Stimulated activated naive CD4-positive, alpha-beta T cell (primary cell): ENCODE measurements around the gene KXD1.
"Not testable (repeated sequence)": the region's sequence is repeated elsewhere in the genome, so short reads cannot be mapped to it uniquely, and the experiment has no call there.

ENCODE experiments used
- DNase-seq, 6 experiments: peaks; one replicate each; lab custom pipeline; 2025; lab: John Stamatoyannopoulos, UW

The KXD1 gene, protein sequence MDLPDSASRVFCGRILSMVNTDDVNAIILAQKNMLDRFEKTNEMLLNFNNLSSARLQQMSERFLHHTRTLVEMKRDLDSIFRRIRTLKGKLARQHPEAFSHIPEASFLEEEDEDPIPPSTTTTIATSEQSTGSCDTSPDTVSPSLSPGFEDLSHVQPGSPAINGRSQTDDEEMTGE

DNA sequence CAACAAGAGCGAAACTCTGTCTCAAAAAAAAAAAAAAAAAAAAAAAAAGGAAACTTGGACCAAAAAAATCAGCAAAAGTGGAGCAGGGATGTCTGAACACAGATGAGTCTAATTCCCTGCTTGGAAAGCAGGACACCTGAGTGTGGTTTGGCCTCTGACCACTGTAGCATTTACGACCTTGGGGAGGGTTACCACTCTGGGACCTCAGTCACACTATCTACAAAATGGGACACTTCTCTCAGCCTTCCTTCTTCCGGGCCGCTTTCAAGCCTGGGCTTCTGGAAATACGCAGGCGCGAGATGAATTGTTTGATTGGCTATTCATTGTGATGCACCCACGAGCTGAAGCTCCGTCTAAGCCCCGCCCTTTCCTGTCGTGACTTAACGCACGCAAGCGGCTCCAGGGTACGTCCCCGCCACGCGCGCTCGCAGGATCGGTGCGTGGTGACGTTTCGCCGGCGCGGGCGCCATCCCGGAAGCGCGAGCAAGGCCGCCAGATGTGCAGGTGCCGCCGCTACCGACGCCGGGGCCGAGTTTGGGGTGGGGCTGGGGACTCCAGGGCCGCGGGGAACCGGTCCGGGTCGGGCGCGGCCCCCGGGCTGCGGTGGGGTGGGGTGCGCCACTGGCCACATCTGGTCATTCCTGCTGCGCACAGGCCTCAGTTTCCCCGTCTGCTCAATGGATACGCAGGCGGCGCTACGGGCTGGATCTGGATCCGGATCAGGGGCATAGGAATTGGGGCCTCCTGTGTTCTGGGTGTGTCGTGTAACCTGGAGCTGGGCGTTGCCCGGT is at the start of gene KXD1:
KXD1 (plus strand) TSS at position 460 of the 791 bp plus-strand sequence. CDS start 4,187 bp downstream, outside the sequence.
- DNase-seq: peak; percentile 85 to 98 (median 97)

DNA sequence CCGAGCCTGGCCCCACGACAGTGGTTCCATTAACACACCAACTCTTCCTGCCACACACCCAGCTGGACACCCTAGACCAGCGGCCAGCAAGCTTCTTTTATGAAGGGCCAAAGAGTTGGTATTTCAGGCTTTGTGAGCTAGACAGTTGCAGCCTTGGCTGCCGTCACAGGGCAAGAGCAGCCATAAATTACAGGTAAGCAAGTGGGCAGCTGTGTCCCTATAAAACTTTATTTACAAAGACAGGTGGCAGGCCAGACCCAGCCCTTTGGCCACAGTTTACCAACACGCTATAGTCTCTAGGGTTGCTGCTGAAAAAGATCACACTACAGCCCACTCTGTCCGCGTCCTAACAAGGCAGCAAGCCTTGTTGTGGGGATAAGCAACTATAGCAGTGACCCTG is 49.1 kb upstream of the KXD1 start:
- no peak for DNase-seq

GRCh38 chr19:18510216-18510615 is 47.5 kb upstream of the KXD1 start:
- DNase-seq: no peak

DNA sequence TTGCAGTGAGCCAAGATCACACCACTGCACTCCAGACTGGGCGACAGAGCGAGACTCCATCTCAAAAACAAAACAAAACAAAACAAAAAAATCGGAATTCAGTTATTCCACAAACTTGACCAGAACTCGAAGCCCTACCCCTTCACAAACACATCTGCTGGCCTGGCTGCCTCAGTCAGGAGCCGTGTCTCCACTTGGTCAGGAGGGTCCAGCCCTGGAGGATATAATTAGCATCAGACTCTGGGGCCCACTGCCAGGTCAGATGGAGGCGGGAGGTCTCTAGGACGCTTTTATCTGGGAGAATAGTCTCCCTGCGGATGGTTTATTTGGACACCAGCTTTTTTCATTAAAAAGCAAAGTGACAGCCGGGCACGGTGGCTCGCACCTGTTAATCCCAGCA is 43.8 kb upstream of the KXD1 start:
- DNase-seq: no peak

GRCh38 chr19:18514800-18515682 is 42.6 kb upstream of the KXD1 start:
- DNase-seq: no peak

GRCh38 chr19:18515959-18516358 is 41.7 kb upstream of the KXD1 start:
- DNase-seq: no peak

DNA sequence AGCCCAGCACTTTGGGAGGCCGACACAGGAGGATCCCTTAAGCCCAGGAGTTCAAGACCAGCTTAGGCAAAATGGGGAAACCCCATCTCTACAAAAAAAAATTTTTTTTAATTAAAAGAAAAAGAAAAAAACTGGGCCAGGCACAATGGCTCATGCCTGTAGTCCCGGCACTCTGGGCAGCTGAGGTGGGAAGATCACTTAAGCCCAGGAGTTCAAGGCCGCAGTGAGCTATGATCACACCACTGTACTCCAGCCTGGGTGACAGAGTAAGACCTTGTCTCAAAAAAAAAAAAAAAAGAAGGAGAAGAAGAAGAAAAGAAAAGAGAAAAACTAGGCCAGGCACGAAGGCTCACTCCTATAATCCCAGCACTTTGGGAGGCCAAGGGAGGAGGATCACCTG is 40.1 kb upstream of the KXD1 start:
- DNase-seq: no peak

- no peak for DNase-seq
Measured at GRCh38 chr19:18518639-18519038, 39.0 kb upstream of the KXD1 start.

DNA sequence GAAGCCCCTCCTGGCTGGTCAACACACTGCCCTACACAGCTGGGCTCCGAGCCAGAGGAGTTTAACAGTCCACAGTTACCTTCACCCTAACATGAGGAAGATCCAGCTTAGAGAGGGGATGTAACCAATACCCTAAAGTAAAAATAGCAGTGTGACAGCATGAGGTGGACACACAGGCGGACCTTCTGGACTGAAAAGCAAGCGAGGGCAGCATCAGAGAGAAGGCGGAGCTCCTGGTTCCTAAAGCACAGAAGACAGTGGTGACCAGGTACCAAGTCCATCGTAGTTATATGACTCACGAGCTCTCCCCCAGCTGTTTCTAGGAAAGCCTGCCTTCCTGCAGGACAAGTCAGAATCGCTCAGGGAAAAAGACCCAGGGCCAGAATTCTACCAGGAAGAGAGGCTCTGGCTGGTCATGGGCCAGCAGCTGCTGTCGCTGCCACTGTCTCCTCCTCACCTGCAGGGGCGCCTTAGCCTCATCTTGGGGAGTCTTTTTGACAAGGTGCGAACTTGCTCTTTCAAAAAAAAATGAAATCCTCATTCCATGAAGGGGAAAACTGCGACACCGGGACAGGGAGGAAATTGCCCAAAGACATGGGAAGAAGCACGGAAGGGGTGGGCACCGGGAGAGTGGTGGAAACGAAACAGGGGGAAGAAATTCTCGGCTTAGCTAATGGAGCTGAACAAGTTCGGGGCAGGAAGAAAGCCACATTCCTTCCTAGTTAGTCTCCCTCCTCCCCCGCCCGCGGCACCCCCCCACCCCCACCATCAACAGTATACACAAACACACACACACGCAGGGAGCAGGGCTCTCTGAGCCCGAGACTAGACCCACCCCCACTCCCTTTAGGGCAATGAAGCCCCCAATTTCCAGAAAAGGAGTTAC is 37.5 kb upstream of the KXD1 start:
- DNase-seq: peak; percentile 13 to 69 (median 49)

DNA sequence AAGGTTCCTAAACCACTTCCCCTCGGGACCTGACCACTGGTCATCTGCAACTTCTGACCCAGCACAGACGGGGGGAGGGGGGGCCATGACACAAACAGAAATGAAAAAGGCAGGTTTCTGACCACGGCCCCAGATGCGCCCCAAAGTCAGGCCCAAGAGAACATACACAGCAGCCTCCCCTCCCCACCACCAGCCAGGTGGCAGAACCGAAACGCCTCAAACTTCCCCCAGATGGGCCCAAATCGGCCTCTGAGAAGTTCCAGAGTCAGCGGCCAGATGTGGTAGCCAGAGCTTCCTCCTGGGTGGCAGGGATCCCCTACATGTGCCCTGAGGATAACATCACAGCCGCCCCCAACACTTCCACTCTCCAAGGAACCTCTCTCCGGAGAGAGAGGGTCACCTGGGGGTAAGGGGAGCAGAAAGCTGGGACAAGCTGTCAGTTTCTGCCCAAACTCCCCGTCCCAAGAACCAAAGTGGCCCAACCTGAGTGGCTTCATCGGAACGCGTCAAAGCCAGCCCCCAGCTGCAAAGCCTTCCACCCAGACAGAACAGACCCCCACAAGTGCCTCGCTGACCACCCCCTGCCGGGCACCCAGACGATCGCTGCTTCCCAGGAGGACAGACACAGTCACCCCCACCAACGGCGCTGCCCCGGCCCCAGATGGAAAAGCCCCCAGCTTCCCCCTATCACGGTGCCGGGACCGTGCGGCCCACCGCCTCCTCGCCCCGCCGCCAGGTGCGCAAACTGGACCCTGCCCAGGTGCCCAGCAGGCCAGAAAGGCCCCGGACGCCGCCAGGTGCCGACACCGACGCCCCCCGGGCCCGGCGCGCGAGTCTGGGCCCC is 36.6 kb upstream of the KXD1 start:
- DNase-seq: peak in 4 of 6 experiments; percentile 24 to 44 (median 30)

DNA sequence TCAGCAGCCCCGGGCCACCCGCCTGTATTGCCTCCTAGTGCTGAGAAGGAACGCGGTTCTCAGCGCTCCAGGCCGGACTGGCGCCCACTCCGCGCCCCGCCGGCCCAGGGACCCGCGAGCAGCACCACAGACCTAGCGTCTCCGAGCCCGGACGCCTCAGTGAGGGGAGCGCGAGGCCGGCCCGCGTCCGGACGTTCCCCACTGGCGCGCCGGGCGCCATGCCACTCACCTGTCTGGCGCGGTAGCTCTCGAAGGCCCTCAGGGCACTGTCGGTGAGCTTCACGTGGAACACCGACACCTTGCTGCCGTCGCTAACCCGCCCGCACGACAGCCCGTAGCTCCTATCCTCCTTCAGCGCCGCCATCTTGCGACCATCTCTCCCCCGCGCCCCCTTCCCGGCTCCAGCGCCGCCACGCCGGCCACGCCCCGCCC is 36.0 kb upstream of the KXD1 start, which contains the start of gene ELL:
ELL (minus strand) TSS at position 379 of the 432 bp plus-strand sequence; CDS start at position 364, 15 bp downstream.
- DNase-seq: no peak

DNA sequence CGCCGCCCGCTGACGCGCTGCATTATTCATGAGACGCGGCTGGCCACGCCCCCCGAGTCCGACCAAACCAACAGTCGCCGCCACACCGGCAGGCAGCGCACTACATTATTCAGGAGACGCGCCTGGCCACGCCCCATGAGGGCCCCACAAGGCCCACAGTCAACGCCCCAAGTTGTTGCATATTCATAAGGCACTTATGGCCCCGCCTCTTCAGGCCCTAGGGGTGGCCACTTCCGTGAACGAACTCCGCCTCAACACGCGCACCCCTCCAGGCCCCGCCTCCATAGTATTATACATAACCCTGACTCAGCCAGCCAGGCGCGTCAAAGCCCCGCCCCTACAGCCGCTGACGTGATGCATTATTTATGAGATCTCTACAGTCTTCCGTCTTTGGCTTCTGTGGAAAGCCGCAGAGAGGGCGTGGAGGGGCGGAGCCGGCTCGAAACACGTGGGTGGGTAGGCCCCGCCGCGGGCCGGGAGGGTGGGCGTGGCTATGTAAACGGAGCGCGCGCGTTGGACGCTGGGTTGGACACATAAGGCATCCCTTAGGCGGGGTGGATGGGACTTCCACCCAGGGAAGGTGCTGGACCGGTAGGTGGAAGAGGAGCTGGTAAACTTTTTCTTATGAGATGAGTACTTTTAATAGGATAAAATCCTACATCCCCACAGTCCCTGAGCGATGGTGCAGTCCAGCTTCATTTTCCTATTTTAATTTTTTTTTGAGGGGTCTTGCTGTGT is 35.4 kb upstream of the KXD1 start:
- DNase-seq: peak; percentile 100

GRCh38 chr19:18522862-18523440 is 34.7 kb upstream of the KXD1 start:
- not testable (repeated sequence) for DNase-seq

- no peak for DNase-seq
Measured at GRCh38 chr19:18523841-18524240, 33.8 kb upstream of the KXD1 start.

DNA sequence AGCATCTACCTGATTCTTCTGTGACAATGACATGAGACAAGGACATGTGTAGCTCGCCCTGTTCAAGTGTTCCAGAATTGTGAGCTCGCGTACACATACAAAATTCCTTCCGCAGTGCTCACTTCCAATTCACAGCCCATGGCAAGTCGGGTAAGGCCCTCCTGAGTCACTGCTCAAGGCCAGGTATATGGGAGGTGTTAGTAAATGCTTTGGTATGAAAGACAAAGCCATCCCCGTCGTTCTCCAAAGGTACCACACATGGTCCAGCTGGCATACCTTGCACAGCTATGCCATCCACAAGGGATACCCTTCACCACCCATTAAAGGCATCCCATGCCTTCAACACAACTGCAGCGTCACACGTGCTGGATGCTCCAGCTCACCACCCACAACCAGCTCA is 31.4 kb upstream of the KXD1 start:
- no peak for DNase-seq

GRCh38 chr19:18529782-18530181 is 27.9 kb upstream of the KXD1 start:
- DNase-seq: no peak

DNA sequence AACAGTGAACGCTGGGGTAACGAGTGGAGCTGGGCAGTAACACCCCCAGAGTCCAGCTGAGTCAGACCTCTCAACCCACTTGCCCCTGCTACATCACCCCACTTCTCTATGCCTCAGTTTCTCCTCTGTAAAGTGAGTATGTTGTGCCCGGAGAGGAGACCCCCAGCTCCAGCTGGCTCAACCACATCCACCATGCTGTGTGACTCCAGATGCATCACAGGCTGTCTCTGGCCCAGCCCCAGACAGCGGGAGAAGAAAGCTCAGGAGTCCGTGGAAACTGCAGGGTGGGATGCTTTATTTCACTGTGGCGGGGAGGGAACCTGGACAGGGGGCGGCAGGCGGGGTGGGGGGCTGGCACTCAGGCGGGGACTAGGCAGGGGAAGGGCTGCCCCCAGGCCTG is 26.2 kb upstream of the KXD1 start:
- DNase-seq: no peak

- DNase-seq: no peak
Measured at GRCh38 chr19:18532168-18532890, 25.3 kb upstream of the KXD1 start.

DNA sequence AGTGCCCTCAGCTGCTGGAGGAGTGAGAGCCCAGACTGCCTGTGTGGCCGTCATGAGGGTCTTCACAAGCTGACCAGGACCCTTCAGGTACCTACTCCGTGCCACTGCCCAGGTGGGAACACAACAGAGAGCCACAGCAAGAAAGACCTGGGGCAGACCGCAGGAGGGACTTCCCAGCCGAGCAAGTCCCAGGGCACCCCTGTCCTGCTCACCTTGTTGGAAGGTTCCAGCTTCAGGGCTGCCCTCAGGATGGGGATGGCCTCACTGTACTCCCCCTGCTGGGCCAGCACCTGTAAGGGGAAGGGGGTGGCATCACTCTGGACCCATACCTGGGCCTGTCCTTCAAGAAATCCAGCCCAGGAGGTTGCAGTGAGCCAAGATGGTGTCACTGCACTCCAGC is 24.6 kb upstream of the KXD1 start:
- no peak for DNase-seq
